ENCODE results near the gene NISCH. TPM values are rescaled to one million over a fixed set of nuclear protein-coding genes. Genes with fewer than 3 reads are reported as not detected.

Gene NISCH
- total RNA-seq (2014; rRNA removed) (60.4 and 65.3 TPM in 2 replicates), Bru-seq, nascent RNA (percentile 76 among the genes with signal in this experiment), BruChase-seq, experiment 1, labeled RNA remaining after a 6-hour chase (percentile 90 among the genes with signal in this experiment), BruChase-seq, experiment 2, labeled RNA remaining after a 2-hour chase (percentile 87 among the genes with signal in this experiment)
- long read RNA-seq, full-length matches to known transcripts = 23 of 180 reads
- long read RNA-seq, partial matches to known transcripts = 97 of 180 reads
- long read RNA-seq, other reads (novel, unspliced or antisense) = 60 of 180 reads

DNA sequence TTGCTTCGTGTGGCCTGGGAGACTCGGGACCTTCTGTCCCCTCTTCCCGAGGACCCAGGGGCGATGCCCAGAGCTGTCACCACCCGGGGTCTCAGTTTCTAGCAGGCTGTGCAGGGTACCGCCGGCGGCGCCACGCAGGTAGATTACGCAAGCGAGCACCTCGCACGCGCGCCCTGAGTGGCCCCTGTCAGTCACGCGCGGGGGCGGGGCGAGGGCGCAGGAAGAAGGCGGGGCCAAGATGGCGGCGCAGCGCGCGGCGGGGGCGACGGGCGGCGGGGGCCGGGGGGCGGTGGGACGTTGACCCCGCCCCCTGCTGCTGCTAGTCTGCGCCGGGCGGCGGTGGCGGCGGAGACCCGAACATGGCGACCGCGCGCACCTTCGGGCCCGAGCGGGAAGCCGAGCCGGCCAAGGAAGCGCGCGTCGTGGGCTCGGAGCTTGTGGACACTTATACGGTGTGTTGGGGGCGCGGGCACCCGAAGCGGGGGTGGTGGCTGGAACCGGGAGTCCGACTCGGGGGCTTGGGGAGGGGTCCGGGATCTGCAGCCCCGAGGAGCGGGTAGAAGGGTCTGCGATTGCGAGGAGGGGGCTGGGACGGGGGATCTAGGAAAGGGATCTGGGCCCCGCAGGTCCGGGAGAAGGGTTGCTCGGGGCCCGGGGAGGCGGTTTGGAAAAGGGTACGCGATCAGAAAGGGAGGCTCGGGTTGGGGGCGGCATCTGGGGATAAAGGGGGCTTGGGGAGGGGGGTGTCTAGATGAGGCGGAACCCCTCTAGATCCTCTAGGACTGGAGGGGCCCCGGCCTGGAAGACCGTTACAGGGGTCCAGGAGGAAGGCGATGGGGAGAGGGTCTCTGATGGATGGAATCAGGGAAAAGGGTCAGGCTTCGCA lies at the start of gene NISCH:
TSS of gene NISCH (plus strand) at position 322 of the 886 bp plus-strand sequence. CDS start at position 360, 38 bp downstream.
- ChIA-PET POLR2A (ENCODE audit: unreplicated experiment) (no interaction called here), CTCF (no interaction called here)
- Histone ChIP-seq H4K20me1 (ENCODE audit: low read length) (no peaks in the 10 kb centered on the region), H3F3A (ENCODE audit: low read length, unreplicated experiment) (no peaks in the 10 kb centered on the region), H3K79me2 (ENCODE audit: low read length) (peaks cover 31% of the 10 kb centered on the region), H2AFZ (ENCODE audit: low read length) (peak within 1 kb of the TSS; percentile 96), H3K9me2 (replicated peaks; ENCODE audit: low read length) (no peaks in the 10 kb centered on the region), H3K4me2 (ENCODE audit: low read length) (peak within 1 kb of the TSS; percentile 98), H3K27me3 (ENCODE audit: low read length) (no peaks in the 10 kb centered on the region), H3K9me3 (ENCODE audit: low read length) (no peaks in the 10 kb centered on the region), H3K27ac (ENCODE audit: low read length) (no peak within 1 kb of the TSS), H3K9ac (ENCODE audit: low read length) (peak within 1 kb of the TSS; percentile 96), H3K36me3 (ENCODE audit: low read depth, low read length) (peaks cover 22% of the 10 kb centered on the region), H3K4me1 (ENCODE audit: insufficient read depth, low read length) (peaks cover 22% of the 10 kb centered on the region), H3K4me3 (ENCODE audit: low read length) (peak within 1 kb of the TSS; percentile 99)
- DNase-seq (peak; percentile 82), ATAC-seq (peak; percentile 82)
- intact Hi-C loops (cut with micrococcal nuclease) = no loop called here
- TF ChIP-seq EZH2phosphoT487 (IDR thresholded peaks at IDR 0.05; ENCODE audit: borderline replicate concordance, low read length) (no peak), CTCF (conservative IDR thresholded peaks at IDR 0.05; ENCODE audit: low read depth, low read length) (no peak), EZH2 (IDR thresholded peaks at IDR 0.05; ENCODE audit: low read length, unreplicated experiment) (no peak)
- BruUV-seq (replicated peaks) = no TSS peak

GRCh38 chr3:52406231-52406661 lies 49.2 kb upstream of the NISCH start:
- no peak for TF ChIP-seq EZH2phosphoT487 (IDR thresholded peaks at IDR 0.05; ENCODE audit: borderline replicate concordance, low read length)
- no peak for TF ChIP-seq CTCF (conservative IDR thresholded peaks at IDR 0.05; ENCODE audit: low read depth, low read length)
- no peak for TF ChIP-seq EZH2 (IDR thresholded peaks at IDR 0.05; ENCODE audit: low read length, unreplicated experiment)
- no peak overlapping the region for H3K4me3 ChIP-seq (ENCODE audit: low read length)
- no peak overlapping the region for H3K9ac ChIP-seq (ENCODE audit: low read length)
- H3K4me1 ChIP-seq (ENCODE audit: insufficient read depth, low read length) = peaks cover 12% of the 10 kb centered on the region
- intact Hi-C loops (cut with micrococcal nuclease) = no loop called here
- CTCF ChIA-PET = no interaction called here
- no peak overlapping the region for H2AFZ ChIP-seq (ENCODE audit: low read length)
- POLR2A ChIA-PET (ENCODE audit: unreplicated experiment) = no interaction called here
- no peaks in the 10 kb centered on the region for H3K27me3 ChIP-seq (ENCODE audit: low read length)
- H3F3A ChIP-seq (ENCODE audit: low read length, unreplicated experiment) = no peaks in the 10 kb centered on the region
- H3K9me3 ChIP-seq (ENCODE audit: low read length) = no peaks in the 10 kb centered on the region
- H3K4me2 ChIP-seq (ENCODE audit: low read length) = no peak overlapping the region
- no peak for DNase-seq
- H3K27ac ChIP-seq (ENCODE audit: low read length) = no peak overlapping the region
- no peaks in the 10 kb centered on the region for H3K9me2 ChIP-seq (replicated peaks; ENCODE audit: low read length)
- no TSS peak for BruUV-seq (replicated peaks)
- no peak for ATAC-seq
- peaks cover 61% of the 10 kb centered on the region for H3K36me3 ChIP-seq (ENCODE audit: low read depth, low read length)
- peaks cover 32% of the 10 kb centered on the region for H3K79me2 ChIP-seq (ENCODE audit: low read length)
- no peaks in the 10 kb centered on the region for H4K20me1 ChIP-seq (ENCODE audit: low read length)

Data from PC-3 (cell line).